Measurements from ENCODE around the gene SHISAL1.

Gene SHISAL1

GRCh38 chr22:44195189-44195871, 117.4 kb downstream of the SHISAL1 start:
- 61 to 78% methylated on average over 3 of the region's 5 CpGs for WGBS, 2 experiments (ENCODE audit: insufficient coverage in 2 of 2)
- Histone ChIP-seq H3K27ac (ENCODE audit: low read depth, low read length, severe bottlenecking) (no peak overlapping the region), H3K4me1 (ENCODE audit: control insufficient read depth, insufficient read depth, low read length, poor library complexity, severe bottlenecking) (no peaks in the 10 kb centered on the region), H3K9me3 (ENCODE audit: control insufficient read depth, low read length) (no peaks in the 10 kb centered on the region), H3K4me3 (ENCODE audit: extremely low read depth, insufficient read depth, low read length, poor library complexity, severe bottlenecking) (no peak overlapping the region), H3K36me3 (ENCODE audit: control insufficient read depth, insufficient read depth, low read length) (no peaks in the 10 kb centered on the region)

GRCh38 chr22:44194569-44194968, 118.2 kb downstream of the SHISAL1 start:
- no peaks in the 10 kb centered on the region for H3K4me1 ChIP-seq (ENCODE audit: control insufficient read depth, insufficient read depth, low read length, poor library complexity, severe bottlenecking)
- no peak overlapping the region for H3K27ac ChIP-seq (ENCODE audit: low read depth, low read length, severe bottlenecking)
- no peaks in the 10 kb centered on the region for H3K9me3 ChIP-seq (ENCODE audit: control insufficient read depth, low read length)
- 83 to 87% methylated on average over 2 of the region's 2 CpGs for WGBS, 2 experiments (ENCODE audit: insufficient coverage in 2 of 2)
- no peak overlapping the region for H3K4me3 ChIP-seq (ENCODE audit: extremely low read depth, insufficient read depth, low read length, poor library complexity, severe bottlenecking)
- no peaks in the 10 kb centered on the region for H3K36me3 ChIP-seq (ENCODE audit: control insufficient read depth, insufficient read depth, low read length)
